ENCODE results near the gene C10orf143.
A peak's percentile ranks its signal among the peaks of the same experiment; 100 is the strongest.
"Not testable (repeated sequence)": the region's sequence is repeated elsewhere in the genome, so short reads cannot be mapped to it uniquely, and the experiment has no call there.

C10orf143 gene

GRCh38 chr10:130028465-130028819 is 82.2 kb downstream of the C10orf143 start:
- DNase-seq = no peak

GRCh38 chr10:130027716-130028464 is 82.7 kb downstream of the C10orf143 start:
- DNase-seq = no peak

GRCh38 chr10:130026670-130027456 is 83.8 kb downstream of the C10orf143 start:
- no peak for DNase-seq

- DNase-seq = no peak
Measured at GRCh38 chr10:130025811-130026485, 84.7 kb downstream of the C10orf143 start.

GRCh38 chr10:130025326-130025725 is 85.3 kb downstream of the C10orf143 start:
- no peak for DNase-seq

GRCh38 chr10:130024779-130025325 is 85.8 kb downstream of the C10orf143 start:
- no peak for DNase-seq

- not testable (repeated sequence) for DNase-seq
Measured at GRCh38 chr10:130024326-130024725, 86.3 kb downstream of the C10orf143 start.

GRCh38 chr10:130023454-130024230 is 87.0 kb downstream of the C10orf143 start:
- DNase-seq = no peak

GRCh38 chr10:130022511-130023299 is 87.9 kb downstream of the C10orf143 start:
- DNase-seq = peak; percentile 93

- no peak for DNase-seq
Measured at GRCh38 chr10:130022086-130022485, 88.5 kb downstream of the C10orf143 start.

GRCh38 chr10:130021383-130021950 is 89.2 kb downstream of the C10orf143 start:
- DNase-seq = peak; percentile 92

- DNase-seq = peak; percentile 61
Measured at GRCh38 chr10:130020651-130021382, 89.8 kb downstream of the C10orf143 start.

GRCh38 chr10:130018730-130019185 is 91.9 kb downstream of the C10orf143 start:
- no peak for DNase-seq

- DNase-seq = peak; percentile 68
Measured at GRCh38 chr10:130018265-130018664, 92.4 kb downstream of the C10orf143 start.

GRCh38 chr10:130017631-130018022 is 93.0 kb downstream of the C10orf143 start:
- DNase-seq = no peak

- no peak for DNase-seq
Measured at GRCh38 chr10:130016993-130017630, 93.5 kb downstream of the C10orf143 start.

GRCh38 chr10:130016095-130016494 is 94.5 kb downstream of the C10orf143 start:
- no peak for DNase-seq

GRCh38 chr10:130015075-130015695 is 95.4 kb downstream of the C10orf143 start:
- no peak for DNase-seq

Measured in fibroblast of skin of abdomen (primary cell).